Neural progenitor cell (in vitro differentiated cells): ENCODE data around the gene HEY2. TPM values are rescaled to one million over a fixed set of nuclear protein-coding genes. Genes with fewer than 3 reads are reported as not detected.
A peak's percentile ranks its signal among the peaks of the same experiment; 100 is the strongest.

Experiments
- DNase-seq: peaks from one replicate; pipeline ENCODE4 v3.0.0-alpha.2; 2016; ENCODE audit warnings: low spot score
- H2AFZ ChIP-seq: fragments of 200-600 bp; sonication (generic); replicated peaks from 2 replicates; pipeline ENCODE4 v1.6.1; 2016; ENCODE audit warnings: antibody characterized with exemption
- H3F3A ChIP-seq: fragments of 200-600 bp; sonication (generic); 2 replicates; pipeline ENCODE4 v1.6.1; 2016; ENCODE audit warnings: antibody characterized with exemption, low read depth
- H3K27ac ChIP-seq: fragments of 200-600 bp; sonication (generic); 2 replicates; pipeline ENCODE4 v1.5.1; 2016; ENCODE audit warnings: mild to moderate bottlenecking
- H3K27me3 ChIP-seq: fragments of 200-600 bp; sonication (generic); 2 replicates; pipeline ENCODE4 v1.6.1; 2016; ENCODE audit warnings: mild to moderate bottlenecking, moderate library complexity
- H3K36me3 ChIP-seq: fragments of 200-600 bp; sonication (generic); 2 replicates; pipeline ENCODE4 v1.5.1; 2016
- H3K4me1 ChIP-seq: fragments of 200-600 bp; sonication (generic); 2 replicates; pipeline ENCODE4 v1.6.1; 2016; ENCODE audit warnings: mixed run types
- H3K4me2 ChIP-seq: fragments of 200-600 bp; sonication (generic); 2 replicates; pipeline ENCODE4 v1.6.1; 2016
- H3K4me3 ChIP-seq: fragments of 200-600 bp; sonication (generic); 2 replicates; pipeline ENCODE4 v1.5.1; 2016
- H3K79me2 ChIP-seq: fragments of 200-600 bp; sonication (generic); 2 replicates; pipeline ENCODE4 v1.6.1; 2016; ENCODE audit warnings: low read depth
- H3K9ac ChIP-seq: fragments of 200-600 bp; sonication (generic); 2 replicates; pipeline ENCODE4 v1.6.1; 2016
- H3K9me3 ChIP-seq: fragments of 200-600 bp; sonication (generic); 2 replicates; pipeline ENCODE4 v1.5.1; 2016; ENCODE audit warnings: low read depth
- H4K20me1 ChIP-seq: fragments of 200-600 bp; sonication (generic); 2 replicates; pipeline ENCODE4 v1.6.1; 2016; ENCODE audit warnings: low read depth
- H3K27ac Mint-ChIP-seq: 3 replicates; pipeline ENCODE4 v1.8.0; 2021; ENCODE audit warnings: mixed read lengths
- H3K27me3 Mint-ChIP-seq: 2 replicates; pipeline ENCODE4 v1.8.0; 2022; ENCODE audit warnings: low read depth, mild to moderate bottlenecking, inconsistent platforms, moderate library complexity, mixed read lengths; ENCODE audit not compliant: insufficient read depth
- H3K36me3 Mint-ChIP-seq: 3 replicates; pipeline ENCODE4 v1.8.0; 2021; ENCODE audit warnings: mixed read lengths
- H3K4me1 Mint-ChIP-seq: 3 replicates; pipeline ENCODE4 v1.8.0; 2021; ENCODE audit warnings: mixed read lengths
- H3K4me3 Mint-ChIP-seq: 3 replicates; pipeline ENCODE4 v1.8.0; 2021; ENCODE audit warnings: mild to moderate bottlenecking, moderate library complexity, mixed read lengths
- H3K9me3 Mint-ChIP-seq: 3 replicates; pipeline ENCODE4 v1.8.0; 2020; ENCODE audit warnings: mixed read lengths
- EZH2 ChIP-seq: fragments of 200-600 bp; sonication (generic); IDR thresholded peaks from 2 replicates; pipeline ENCODE4 v1.6.1; 2017; ENCODE audit warnings: antibody characterized with exemption, mild to moderate bottlenecking, moderate library complexity
- EZH2phosphoT487 ChIP-seq: fragments of 200-600 bp; sonication (generic); IDR thresholded peaks from 2 replicates; pipeline ENCODE4 v1.6.1; 2017; ENCODE audit warnings: antibody characterized with exemption
- total RNA-seq: library from RNA; depleted of rRNA; stranded (reverse); fragments of >200 nt; gene quantifications from 2 replicates; pipeline ENCODE4 v1.2.3, GENCODE V29; 2015; ENCODE audit warnings: low replicate concordance
- TF ChIP-seq, protein P1 (sequence below): fragments of 200-600 bp; sonication (generic); IDR thresholded peaks from 2 replicates; pipeline ENCODE4 v1.5.1; 2017; ENCODE audit warnings: antibody characterized with exemption, mild to moderate bottlenecking

HEY2 gene
- total RNA-seq, 1 donor from 2014 or later, result 1.1 TPM

DNA sequence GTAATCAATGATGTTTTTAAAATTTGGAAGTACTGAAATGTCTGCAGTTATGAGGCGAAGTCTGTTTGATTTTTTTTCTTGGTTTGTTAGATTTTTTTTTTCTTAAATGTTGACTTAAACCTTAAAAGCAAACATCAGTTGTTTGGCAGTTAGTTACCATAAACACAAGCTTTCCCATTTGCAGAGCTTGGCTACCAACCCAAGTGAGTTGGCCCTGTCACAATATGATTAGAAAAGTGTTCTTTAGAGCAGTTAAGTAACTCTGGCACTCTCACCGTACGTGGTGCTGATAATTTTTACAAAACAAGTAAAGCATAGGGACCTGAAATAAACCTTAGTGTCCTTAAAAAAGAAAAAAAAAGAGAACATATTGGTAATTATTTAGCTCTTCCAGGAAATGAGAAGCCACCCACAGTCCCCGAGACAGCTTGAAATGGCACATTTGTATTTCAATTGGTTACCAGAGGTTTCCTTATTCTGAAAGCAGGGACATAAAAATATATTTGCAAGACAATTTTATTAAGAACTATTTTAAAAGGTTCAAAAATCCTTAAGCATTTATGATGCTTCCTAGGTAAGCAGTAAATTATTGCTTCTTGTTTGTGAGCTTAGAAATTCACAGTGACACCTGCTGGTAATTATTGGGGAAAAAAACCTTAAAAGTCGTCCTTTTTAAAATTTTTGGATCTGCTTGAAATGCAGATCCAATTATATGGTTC is 3.9 kb downstream of the HEY2 start:
- no peak overlapping the region for H3K4me3 Mint-ChIP-seq
- Histone ChIP-seq H3K4me2 (no peak overlapping the region), H3K4me3 (no peak overlapping the region)

DNA sequence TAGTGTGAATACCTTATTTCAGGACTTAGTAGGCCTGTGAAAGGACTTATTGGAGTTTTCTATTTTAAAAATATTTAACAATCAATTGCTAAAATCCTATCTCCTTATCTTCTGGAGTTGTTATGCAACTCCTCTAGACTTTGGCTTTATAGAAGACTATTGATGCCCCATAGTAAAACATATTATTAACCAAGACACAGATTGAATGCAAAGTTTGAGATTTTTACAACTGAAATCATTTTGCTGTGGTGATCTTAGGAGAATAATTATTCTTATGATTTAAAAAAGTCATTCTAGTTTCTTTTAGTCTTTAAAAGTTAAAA is 4.5 kb downstream of the HEY2 start:
- no peak overlapping the region for H3K27ac Mint-ChIP-seq
- H3K36me3 Mint-ChIP-seq, result peaks cover under 1% of the 10 kb centered on the region
- H3F3A ChIP-seq, result no peaks in the 10 kb centered on the region
- TF ChIP-seq EZH2 (no peak), EZH2phosphoT487 (no peak)
- TF ChIP-seq, protein P1, sequence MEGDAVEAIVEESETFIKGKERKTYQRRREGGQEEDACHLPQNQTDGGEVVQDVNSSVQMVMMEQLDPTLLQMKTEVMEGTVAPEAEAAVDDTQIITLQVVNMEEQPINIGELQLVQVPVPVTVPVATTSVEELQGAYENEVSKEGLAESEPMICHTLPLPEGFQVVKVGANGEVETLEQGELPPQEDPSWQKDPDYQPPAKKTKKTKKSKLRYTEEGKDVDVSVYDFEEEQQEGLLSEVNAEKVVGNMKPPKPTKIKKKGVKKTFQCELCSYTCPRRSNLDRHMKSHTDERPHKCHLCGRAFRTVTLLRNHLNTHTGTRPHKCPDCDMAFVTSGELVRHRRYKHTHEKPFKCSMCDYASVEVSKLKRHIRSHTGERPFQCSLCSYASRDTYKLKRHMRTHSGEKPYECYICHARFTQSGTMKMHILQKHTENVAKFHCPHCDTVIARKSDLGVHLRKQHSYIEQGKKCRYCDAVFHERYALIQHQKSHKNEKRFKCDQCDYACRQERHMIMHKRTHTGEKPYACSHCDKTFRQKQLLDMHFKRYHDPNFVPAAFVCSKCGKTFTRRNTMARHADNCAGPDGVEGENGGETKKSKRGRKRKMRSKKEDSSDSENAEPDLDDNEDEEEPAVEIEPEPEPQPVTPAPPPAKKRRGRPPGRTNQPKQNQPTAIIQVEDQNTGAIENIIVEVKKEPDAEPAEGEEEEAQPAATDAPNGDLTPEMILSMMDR, result no peak
- peaks cover 28% of the 10 kb centered on the region for H3K4me1 Mint-ChIP-seq
- H3K9me3 ChIP-seq, result no peaks in the 10 kb centered on the region
- no peak overlapping the region for H2AFZ ChIP-seq
- H3K4me3 ChIP-seq, result no peak overlapping the region
- H3K4me1 ChIP-seq, result peaks cover 10% of the 10 kb centered on the region
- H3K4me2 ChIP-seq, result no peak overlapping the region
- H4K20me1 ChIP-seq, result peaks cover 5% of the 10 kb centered on the region
- H3K27me3 ChIP-seq, result peaks cover 48% of the 10 kb centered on the region
- no peak for DNase-seq
- H3K9ac ChIP-seq, result no peak overlapping the region
- H3K9me3 Mint-ChIP-seq, result no peaks in the 10 kb centered on the region
- no peaks in the 10 kb centered on the region for H3K36me3 ChIP-seq
- H3K27me3 Mint-ChIP-seq, result peaks cover 15% of the 10 kb centered on the region
- no peak overlapping the region for H3K27ac ChIP-seq
- H3K4me3 Mint-ChIP-seq, result no peak overlapping the region
- H3K79me2 ChIP-seq, result no peaks in the 10 kb centered on the region

More for the DNA sequence above, 3.9 kb downstream of the HEY2 start:
- no peak for TF ChIP-seq EZH2phosphoT487
- no peak for TF ChIP-seq EZH2
- TF ChIP-seq, protein P1, result peak; percentile 62
- Histone ChIP-seq H3K36me3 (no peaks in the 10 kb centered on the region), H3K4me1 (peaks cover 15% of the 10 kb centered on the region), H4K20me1 (peaks cover 5% of the 10 kb centered on the region), H3K79me2 (no peaks in the 10 kb centered on the region), H3K27ac (no peak overlapping the region), H3K9me3 (no peaks in the 10 kb centered on the region), H2AFZ (no peak overlapping the region), H3K27me3 (peaks cover 48% of the 10 kb centered on the region), H3K9ac (no peak overlapping the region), H3F3A (peaks cover under 1% of the 10 kb centered on the region)
- Mint-ChIP-seq H3K27ac (no peak overlapping the region), H3K9me3 (no peaks in the 10 kb centered on the region), H3K27me3 (peaks cover 21% of the 10 kb centered on the region), H3K36me3 (no peaks in the 10 kb centered on the region), H3K4me1 (peaks cover 33% of the 10 kb centered on the region)
- DNase-seq, result peak; percentile 8

DNA sequence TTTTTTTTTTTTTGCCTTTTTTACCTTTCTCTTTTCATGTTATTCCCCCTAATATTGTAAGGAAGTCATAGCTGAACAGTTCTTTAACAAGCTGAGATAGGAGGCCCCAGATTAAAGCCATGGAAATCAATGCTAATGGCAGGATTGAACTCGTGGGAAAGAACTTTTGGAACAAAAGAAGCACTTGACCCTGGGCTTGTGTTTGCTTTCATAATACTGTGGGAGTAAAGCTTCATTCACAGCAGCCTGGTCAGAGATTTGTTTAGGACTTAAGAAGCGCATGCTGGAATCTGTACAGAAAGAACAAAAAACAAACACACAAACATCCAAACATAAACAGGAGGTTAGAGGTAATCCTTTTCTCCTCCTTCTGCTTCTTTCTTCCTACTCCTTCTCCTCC is 5.1 kb downstream of the HEY2 start:
- no peaks in the 10 kb centered on the region for H3K36me3 ChIP-seq
- H3K9ac ChIP-seq, result no peak overlapping the region
- no peaks in the 10 kb centered on the region for H3F3A ChIP-seq
- H2AFZ ChIP-seq, result no peak overlapping the region
- Mint-ChIP-seq H3K27ac (no peak overlapping the region), H3K4me1 (peaks cover 28% of the 10 kb centered on the region), H3K36me3 (peaks cover 6% of the 10 kb centered on the region), H3K4me3 (no peak overlapping the region), H3K27me3 (peaks cover 18% of the 10 kb centered on the region), H3K9me3 (peaks cover 5% of the 10 kb centered on the region)
- TF ChIP-seq EZH2phosphoT487 (no peak), EZH2 (no peak)
- TF ChIP-seq, protein P1, result no peak
- no peaks in the 10 kb centered on the region for H3K9me3 ChIP-seq
- H3K79me2 ChIP-seq, result no peaks in the 10 kb centered on the region
- peaks cover 5% of the 10 kb centered on the region for H4K20me1 ChIP-seq
- no peak overlapping the region for H3K27ac ChIP-seq
- peaks cover 42% of the 10 kb centered on the region for H3K27me3 ChIP-seq
- no peak overlapping the region for H3K4me3 ChIP-seq
- no peak overlapping the region for H3K4me2 ChIP-seq
- no peak for DNase-seq
- H3K4me1 ChIP-seq, result peaks cover 8% of the 10 kb centered on the region
